ENCODE data around the gene MAPK7.
"Not testable (repeated sequence)": the region's sequence is repeated elsewhere in the genome, so short reads cannot be mapped to it uniquely, and the experiment has no call there.

Gene MAPK7

DNA sequence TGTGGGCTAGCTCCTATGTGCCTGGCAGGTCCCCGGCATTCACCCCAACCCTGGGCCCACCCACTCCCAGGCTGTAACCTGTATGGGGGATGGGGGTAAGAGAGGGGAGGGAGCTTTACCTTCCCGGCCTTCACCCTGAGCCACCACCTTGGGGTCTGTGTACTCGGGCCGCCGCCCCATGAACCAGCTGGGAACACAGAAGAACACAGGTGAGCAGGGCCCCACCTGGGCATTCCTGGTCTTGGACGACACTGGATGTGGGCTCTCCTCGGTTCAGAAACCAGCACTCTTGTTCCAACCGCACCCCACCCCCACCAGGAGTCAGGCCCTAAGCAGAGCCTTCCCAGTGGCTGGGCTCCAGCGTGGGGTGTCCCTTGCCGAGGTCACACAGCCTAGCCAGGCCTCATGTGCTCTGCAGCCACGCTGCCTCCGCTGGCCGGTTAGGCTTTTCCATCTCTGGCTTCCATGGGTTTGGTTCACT is 34.6 kb upstream of the MAPK7 start:
- DNase-seq, result no peak

DNA sequence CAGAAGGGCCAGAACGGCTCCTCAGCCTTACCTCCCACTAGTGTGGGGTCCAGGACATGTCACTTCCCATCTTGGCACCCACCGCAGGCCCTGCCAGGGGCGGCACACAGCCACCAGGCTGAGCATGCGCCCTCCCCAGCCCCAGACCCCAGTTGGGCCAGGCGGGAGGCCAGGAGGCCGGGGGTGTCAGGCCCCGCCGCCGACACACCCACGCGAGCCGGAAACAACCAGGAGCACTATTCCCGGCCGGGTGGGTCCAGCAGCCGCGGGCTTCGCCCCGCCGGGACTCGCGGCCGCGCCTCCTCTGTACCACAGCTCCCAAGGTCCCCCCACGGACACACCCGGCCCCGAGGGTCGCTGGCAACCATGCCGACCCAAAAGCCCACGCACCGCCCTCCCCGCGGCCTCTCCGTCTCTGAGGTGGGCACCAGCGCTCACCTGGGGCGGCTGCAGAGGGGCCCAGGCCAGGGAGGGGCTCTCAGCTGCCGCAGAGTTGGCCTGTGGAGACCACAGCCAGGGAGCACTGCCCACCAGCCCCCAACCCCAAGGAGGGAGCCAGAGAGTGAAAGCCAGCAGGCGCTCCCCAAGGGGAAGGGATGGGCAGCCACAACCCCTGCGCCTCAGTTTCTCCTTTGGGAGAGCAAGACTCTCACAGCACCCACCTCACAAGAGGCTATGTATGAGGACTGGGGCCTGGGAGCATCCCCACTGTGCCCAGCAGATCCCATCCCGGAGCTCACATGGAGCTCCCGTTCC is 33.8 kb upstream of the MAPK7 start:
- DNase-seq, result no peak

DNA sequence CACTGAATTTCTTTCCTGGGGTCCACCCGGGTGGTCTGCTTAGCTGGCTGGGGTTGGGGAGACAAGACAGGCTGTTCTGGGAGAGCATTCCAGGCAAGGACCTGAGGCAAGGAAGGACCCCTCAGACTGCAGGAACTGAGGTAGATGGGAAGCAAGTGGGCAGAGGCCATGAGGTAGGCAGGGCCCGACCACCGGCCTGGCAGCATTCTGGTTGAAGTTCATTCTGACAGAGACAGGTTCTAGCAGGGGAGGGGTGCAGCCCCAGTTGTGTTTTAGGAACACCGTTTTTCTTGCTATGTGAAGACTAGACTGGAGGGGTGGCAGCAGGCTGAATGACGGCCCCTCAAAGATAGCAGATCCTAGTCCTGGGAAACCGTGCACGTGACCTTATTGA is 33.2 kb upstream of the MAPK7 start:
- DNase-seq, result no peak

DNA sequence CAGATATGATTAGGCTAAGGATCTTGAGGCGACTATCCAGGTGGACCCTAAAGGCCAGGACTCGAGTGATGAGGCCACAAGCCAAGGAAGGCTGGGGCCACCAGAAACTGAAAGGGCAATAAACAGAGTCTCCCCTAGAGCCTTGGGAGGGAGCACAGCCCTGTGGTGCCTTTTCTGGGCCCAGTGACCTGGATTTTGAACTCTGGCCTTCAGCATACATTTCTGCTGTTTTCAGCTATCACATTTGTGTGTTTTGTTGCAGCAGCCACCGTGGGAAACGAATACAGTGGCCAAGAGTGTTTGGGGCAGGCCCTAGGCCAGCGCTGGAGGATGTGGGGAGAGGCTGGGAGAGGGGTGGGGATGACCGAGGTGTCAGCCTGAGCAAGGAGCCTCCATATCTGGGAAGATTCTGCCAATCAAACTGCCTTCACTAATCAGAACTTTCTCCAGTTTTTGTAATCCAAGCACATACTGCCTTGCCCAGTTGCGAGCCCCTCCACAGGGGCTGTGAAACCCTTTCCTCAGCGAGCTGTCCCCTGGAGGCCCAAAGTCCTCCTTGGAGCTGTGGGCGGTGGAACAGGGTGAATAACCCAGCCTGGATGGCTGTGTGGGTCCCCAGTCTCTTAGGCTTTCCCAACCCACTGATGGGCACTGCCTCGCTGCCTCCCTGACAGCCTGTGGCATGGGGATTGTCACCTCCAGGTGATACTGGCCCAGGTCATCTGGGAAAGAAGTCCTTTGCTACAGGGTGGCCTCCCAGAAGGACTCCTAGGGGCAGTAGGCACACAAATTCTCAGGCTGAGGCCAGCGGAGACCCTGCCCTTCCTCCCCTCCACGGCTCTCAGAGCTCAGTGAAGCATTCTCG is 32.6 kb upstream of the MAPK7 start:
- DNase-seq, result no peak

DNA sequence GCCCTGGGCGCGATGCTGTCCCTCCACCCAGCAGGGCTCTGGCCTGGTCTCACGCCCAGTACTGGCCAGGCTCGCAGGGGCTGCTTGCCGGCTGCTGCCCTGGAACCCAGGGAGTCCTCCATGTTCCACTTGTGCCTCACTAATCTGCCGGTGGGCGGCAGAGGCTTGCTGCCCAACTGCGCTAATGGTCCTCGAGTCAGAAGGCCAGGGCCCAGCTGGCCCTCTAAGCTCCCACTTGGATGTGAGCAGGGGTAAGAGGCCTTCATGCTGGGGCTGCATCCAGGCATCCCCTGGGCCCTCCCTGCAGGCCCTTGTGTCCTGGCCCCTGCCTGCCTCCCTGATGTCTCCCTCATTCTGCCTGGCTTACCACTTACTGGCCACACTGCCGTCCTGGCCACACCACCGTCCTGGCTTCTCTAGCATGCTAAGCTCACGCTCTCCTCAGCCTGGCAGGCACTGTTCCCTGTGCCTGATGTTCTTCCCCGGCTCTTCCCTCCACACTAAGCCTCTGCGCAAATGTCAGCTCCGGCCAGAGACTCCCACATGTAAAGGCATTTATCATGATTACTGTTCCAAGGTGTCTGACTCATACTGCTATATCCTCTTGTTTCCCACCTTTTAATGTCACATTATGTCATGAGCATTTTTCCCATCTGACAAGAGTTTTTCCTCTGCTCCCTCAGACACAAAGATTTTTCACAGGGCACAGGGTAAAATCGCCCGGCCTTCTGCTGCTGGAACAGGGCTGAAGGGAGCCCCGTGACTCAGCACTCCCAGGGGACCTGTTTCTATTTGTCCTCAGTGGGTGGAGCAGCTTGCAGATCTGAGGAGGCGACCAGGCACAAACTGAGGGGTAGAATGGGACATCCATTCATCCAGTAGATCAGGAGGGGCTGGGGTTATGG is 31.7 kb upstream of the MAPK7 start:
- DNase-seq, result no peak

DNA sequence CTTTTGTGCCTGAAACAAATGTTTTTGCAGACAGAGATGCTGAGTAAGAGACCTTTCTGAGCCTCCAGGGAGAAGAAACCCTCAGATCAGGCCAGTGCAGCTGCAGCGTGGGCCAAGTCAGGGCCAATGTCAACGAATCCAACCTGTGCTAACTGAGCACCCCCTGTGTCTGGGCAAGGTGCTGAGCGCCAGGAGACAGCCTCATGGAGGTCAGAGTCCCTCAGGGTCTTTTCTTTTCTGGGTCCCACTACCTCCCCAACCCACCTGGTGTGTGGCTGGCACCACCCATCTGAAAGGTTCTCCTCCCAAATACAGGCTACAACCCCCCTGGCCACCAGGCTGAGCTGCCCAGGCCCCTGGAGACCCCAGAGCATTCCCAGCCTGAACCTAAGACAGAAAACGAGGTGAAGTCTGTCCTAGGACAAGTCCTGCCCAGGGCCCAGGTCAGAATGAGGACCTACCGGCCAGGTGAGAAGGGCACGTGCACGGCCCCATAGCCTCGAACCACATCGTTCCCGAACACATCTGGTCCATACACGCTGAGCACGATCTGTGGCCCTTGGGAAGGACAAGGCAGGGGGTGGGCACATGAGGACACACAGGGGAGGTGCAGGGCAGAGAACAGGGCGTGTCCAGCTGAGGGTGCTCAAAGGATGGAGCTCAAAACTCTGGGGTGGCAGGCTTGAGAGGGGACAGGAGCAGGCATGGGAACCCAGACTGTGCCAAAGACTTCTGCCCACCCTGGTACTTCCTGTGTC is 30.8 kb upstream of the MAPK7 start:
- DNase-seq, result no peak

DNA sequence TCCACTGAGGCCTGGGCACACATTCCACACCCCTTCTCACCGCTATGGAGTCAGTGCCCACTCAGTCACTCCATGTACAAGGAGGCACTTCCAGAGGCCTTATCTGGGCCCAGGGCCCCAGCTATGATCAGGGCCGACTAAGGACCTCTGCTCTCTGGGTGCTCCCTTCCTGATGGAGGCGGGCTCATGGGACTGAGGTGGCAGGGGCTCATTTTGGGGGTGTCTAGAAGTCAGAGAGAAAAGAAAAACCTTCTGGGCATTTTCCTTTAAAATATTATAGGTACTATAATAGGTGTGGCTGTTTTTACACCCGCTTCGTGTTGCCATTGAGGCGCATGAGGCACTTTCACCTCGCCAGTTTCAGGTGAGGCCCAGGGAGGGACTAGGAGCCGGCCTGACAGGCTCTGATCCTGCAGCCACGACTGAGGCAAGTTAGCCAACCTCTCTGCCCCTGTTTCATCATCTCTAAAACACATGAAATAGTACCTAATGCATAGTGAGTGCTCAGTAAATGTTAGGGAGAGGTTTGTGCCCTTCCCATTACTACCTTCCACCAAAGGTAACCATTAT is 30.1 kb upstream of the MAPK7 start:
- DNase-seq, result no peak

DNA sequence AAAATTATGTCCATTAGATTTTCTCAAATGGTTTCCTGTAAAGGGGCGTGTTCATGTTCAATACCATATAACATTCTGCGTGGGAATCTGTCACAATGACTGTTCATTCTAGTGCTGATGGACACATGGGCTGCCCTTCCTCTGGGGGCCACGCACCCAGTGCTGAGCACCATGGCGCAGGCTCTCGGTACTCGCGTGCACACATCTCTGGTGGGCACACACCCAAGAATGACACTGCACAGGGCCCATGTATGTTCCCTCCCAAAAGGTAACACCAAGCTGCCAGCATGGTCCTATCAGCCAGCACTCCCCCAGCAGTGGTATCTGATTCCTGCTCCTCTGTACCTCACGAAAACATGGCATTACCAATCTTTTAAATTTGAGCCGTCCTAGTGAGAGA is 29.5 kb upstream of the MAPK7 start:
- no peak for DNase-seq

DNA sequence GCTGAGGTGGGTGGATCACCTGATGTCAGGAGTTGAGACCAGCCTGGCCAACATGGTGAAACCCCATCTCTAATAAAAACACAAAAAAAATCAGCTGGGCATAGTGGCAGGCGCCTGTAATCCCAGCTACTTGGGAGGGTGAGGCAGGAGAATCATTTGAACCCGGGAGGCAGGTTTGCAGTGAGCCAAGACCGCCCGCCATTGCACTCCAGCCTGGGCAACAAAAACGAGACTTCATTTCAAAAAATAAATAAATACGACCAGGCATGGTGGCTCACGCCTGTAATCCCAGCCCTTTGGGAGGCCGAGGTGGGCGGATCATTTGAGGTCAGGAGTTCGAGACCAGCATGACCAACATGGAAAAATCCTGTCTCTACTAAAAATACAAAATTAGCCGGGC is 24.9 kb upstream of the MAPK7 start:
- DNase-seq, result not testable (repeated sequence)

DNA sequence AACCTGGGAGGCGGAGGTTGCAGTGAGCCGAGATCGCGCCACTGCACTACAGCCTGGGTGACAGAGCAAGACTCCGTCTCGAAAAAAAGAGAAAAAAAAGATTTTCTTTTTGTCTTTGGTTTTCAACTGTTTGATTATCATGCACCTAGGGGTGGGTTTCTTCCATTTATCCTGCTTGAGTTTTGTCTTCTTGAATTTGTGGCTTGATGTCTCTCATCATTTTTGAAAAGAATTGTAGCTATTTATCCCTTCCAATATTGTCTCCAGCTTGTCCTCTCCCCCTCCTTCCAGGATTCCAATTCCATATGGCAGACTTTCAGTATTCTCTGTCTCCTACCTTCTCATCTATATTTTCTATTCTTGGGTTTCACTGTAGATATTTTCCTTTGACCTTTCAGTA is 23.6 kb upstream of the MAPK7 start:
- DNase-seq, result no peak

DNA sequence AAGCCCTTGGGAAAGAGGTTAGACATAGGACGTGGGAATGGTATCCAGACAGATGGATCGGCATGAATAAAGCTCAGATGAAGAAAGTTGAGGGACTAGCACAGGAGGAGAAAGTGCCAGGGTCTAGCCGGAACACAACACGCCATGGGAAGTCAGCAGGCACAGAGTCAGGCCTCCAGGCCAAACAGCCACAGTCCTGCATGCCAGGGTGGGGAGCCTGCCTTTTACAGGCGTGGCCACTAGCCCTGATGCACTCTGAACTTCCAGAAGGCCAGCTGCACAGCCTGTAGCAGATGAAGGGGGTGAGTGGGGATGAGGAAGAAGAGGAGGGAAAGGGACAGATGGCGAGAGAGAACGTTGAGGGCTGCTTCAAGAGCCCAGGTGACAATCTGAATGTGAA is 20.9 kb upstream of the MAPK7 start:
- no peak for DNase-seq

DNA sequence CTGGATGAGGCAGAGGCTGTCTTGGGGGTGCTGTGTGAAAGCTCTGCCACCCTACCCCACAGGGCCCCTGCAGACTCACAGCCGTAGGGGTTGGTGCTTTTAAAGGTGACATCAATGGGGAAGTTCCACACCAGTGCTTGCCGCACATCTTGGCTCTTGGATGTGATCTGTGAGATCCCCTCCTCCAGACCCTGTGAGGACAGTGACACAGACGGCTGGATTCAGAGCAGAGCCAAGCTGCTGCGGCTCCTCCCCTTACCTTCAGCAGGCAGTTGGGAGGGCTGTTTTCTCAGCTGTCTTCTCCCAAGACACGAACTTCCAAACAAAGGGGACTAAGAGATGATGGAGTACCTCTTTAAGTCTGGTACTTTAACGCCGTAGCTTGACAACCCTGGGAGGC is 20.5 kb upstream of the MAPK7 start:
- no peak for DNase-seq

DNA sequence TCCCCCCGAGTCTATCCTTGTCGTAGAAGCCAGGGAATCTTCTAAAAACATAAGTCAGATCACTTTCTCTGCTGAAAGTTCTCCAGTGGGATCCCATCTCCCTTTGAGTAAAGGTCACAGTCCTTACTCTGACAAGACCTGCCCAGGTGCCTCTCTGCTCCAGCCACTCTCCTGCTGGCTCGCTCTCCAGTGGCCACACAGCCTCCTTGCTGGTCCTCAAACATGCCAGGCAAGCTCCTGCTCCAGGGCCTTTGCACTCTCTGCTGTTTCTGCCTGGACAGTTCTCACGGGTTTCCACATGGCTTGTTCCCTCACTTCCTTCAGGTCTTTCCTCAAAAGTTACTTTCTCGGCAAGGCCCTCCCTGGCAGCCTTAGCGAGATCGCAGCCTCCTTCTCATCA is 19.1 kb upstream of the MAPK7 start:
- no peak for DNase-seq

DNA sequence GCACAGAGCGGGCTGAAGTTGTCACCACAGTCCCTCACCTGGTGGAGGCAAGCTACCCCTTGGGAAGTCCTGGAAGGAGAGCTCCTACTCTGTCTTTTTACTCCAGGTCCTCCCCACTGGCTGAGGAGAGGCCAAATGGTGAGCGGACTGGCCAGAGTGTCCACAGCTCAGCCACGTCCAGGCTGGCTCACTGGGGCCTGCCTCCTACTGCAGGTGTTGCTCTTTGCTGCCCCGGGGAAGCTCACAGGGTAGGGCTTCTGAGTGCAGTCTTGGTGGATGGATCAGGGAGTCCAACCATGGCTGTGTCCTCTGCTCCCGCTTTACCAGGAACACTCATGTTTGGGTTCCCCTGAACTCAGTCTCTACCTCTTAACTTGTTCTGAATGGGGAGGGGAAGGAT is 18.4 kb upstream of the MAPK7 start:
- no peak for DNase-seq

DNA sequence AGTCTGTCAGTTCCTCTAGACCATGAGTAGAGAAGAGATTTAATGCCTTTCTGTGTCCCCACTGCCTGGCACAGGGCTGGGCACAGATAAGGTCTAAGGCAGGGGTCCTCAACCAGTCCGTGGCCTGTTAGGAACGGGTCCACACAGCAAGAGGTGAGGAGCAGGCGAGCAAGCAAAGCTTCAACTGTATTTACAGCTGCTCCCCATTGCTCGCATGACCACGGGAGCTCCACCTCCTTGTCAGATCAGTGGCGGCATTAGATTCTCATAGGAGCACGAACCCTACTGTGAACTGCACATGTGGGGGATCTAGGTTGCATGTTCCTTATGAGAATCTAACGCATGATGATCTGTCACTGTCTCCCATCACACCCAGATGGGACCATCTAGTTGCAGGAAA is 17.5 kb upstream of the MAPK7 start:
- DNase-seq, result no peak

DNA sequence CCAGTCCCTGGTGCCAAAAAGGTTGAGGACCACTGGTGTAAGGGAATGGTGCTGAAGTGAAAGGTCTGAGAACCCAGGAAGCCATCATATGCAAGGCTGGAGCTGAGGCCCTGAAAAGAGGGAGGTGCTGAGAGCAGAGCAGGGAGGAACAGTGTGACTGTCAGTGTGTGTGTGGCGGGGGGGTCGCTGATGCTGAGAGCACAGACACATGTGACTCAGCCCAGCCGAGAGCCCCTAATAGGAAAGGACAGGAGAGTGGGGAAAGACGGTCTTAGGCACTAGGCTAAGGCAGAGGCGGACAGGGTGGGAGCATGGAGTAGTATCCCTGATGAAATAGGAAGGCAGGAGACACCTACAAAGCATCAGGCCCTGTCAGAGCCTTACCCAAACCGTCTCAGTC is 17.0 kb upstream of the MAPK7 start:
- no peak for DNase-seq

DNA sequence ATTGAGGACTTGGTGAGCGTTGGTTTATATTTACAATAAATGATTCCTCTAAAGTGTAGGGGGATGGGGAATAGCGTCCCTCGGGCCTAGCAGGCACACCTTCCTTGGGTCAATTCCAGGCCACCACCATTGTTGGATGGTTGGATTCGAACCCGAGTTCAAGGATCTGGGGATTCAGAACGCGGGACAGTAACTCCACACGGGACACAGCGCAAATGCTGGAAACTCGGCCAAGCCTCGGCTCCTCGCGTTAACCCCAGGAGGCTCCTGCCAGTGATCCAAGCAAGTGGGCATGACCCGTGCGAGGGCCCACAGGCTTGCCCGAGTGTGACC is 16.4 kb upstream of the MAPK7 start:
- no peak for DNase-seq

DNA sequence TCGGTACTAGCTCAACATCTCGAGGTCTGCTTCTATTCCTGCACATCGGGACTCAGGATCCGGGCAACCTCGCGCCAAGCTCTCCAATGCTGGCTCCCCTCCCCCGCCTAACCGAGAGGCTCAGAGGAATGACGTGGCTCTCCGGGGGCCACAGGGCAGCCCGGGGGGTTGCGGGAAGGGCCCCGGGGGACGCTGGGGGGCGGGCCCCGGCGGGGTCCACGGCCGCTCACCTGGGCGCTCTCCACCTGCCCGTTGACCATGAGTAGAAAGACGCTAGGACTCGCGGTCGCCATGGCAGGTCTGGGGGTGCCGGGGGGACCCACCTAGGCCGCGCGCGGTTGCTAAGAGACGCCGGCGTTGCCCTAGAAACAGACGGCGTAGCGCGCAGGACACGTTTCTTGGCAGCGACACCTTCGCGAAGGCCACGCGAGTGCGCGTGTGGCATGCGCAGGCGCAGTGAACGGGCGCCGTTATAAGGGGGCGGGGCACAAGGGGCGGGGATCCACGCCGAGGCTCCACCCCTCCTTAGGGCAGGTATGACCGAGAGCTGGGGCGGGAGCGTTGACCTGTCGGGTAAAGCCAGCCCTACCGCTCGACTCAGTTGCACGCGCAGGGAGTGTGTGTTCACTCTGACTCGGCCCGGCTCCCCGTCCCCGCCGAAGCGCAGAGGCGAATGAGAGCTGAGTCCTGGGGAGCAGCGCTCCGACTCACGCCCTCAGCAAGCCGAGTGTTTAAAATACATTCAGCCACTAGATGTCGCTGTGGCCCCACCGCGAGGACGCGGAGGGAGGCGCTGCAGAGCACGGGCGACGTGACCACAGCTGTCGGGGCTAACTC is 15.8 kb upstream of the MAPK7 start, which contains the start of gene B9D1:
B9D1 (minus strand) TSS at position 447 of the 837 bp plus-strand sequence; CDS start at position 293, 154 bp downstream.
- DNase-seq, result peak; percentile 93 to 100 (median 95)

DNA sequence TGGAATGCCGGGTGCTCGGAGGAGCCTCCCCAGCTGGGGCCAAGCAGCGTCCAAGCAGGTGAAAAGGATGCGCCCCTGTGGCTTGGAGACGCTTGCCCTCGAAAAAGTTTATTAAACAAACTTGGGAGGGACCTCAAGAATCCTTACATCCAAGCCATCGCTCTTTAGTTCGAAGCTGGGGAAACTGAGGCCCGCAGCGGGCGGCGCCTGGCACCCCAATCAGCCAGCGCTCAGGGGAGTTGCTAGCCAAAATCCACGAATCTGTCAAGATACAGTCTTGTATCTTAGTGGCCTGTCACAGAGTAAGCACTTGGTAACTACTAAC is 15.2 kb upstream of the MAPK7 start:
- DNase-seq, result no peak

DNA sequence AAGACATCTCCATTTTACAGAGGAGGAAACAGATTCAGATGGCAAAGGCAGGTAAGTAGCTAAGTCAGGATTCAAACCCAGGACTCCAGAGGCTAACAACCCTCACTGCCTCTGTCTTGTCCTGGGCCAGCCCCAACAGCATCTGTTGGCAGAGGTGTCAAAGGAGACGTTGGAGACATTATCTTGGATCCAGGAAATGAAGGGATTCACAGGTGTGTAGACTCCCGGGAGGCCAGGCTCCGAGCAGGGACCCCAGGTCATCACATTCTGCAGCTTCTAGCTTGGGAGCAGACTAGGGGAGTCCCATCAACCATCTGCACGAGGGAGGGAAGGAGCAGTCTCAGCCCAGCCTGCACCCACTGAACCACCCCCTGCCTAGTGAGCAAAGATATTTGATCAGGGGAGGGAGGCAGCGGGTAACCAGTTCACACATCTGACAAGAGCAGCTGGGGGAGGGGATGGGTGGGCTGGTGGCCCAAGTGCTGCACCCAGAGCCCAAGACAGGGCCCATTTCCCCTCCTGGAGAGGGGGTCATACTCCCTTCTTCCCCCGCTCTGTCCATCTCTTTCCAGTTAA is 14.8 kb upstream of the MAPK7 start:
- no peak for DNase-seq

Data from stimulated activated naive CD4-positive, alpha-beta T cell (primary cell).